HG02610 (cell line): Measurements from ENCODE around the gene RBM41.

Experiments
- ATAC-seq: cut with Tn5 transposase; IDR thresholded peaks from one replicate; pipeline ENCODE4 v1.9.1; 2021; ENCODE audit warnings: mild to moderate bottlenecking, moderate library complexity; ENCODE audit not compliant: unreplicated experiment

RBM41 gene

GRCh38 chrX:107029752-107030151 is 88.9 kb downstream of the RBM41 start:
- no peak for ATAC-seq

GRCh38 chrX:107025545-107025944 is 93.1 kb downstream of the RBM41 start:
- no peak for ATAC-seq

- no peak for ATAC-seq
These were observed 103.7 kb downstream of the RBM41 start for GRCh38 chrX:107014936-107015335.
